ENCODE measurements around the gene ZNF22.

Gene ZNF22

DNA sequence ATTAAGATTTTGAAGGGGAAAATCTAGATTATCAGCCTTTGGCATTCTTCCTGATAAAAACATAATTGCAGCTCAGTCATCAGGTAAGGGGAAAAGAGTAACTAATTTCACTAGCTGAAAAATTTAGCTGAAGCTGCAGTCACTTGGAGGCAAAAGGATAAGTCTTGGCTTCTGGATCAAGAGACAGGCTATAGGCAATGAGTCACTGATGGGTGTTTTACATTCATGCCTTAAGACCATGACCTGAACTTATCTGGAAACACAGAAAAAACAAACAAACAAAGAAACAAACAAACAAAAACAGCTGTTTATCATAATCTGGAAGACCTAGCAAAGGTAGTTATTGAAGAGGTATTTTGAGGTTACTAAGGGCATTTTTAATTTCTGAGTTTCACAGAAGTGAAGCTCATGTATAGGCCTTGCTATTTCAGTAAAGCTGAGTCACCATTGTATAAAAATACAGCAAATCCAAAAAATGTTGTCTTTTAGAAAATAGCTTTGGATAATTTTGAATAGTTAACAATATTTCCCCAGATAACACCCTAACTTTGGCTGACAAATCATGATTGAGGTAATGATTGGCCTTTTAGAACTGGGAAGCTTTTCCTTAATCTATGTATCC is 40.3 kb downstream of the ZNF22 start:
- DNase-seq (ENCODE audit: insufficient read length, low spot score): no peak

DNA sequence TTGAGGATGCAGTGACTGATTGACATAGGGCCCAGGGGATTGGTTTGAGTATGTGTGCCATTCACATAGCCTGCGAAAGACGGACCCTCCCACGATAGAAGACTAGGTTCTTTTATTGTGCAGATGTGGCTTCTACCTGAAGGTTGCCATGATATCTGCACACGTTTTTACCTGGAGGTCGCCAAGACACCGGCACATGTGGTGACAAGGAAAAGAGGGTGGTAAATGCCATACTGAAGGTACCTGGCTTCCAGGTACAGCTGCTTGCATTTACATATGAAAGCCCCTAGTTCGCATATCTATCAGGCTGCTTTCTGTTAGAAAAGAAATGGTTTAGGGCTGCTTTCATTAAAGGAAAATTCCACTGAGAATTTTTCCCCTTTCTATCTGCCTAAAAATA is 43.6 kb downstream of the ZNF22 start:
- TF ChIP-seq, protein P1, sequence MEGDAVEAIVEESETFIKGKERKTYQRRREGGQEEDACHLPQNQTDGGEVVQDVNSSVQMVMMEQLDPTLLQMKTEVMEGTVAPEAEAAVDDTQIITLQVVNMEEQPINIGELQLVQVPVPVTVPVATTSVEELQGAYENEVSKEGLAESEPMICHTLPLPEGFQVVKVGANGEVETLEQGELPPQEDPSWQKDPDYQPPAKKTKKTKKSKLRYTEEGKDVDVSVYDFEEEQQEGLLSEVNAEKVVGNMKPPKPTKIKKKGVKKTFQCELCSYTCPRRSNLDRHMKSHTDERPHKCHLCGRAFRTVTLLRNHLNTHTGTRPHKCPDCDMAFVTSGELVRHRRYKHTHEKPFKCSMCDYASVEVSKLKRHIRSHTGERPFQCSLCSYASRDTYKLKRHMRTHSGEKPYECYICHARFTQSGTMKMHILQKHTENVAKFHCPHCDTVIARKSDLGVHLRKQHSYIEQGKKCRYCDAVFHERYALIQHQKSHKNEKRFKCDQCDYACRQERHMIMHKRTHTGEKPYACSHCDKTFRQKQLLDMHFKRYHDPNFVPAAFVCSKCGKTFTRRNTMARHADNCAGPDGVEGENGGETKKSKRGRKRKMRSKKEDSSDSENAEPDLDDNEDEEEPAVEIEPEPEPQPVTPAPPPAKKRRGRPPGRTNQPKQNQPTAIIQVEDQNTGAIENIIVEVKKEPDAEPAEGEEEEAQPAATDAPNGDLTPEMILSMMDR (IDR thresholded peaks at IDR 0.05; ENCODE audit: insufficient read depth, missing control alignments): no peak
- no peak for DNase-seq (ENCODE audit: insufficient read length, low spot score)
- FAIRE-seq: no peak

More for the DNA sequence above, 40.3 kb downstream of the ZNF22 start:
- TF ChIP-seq, protein P1 (IDR thresholded peaks at IDR 0.05; ENCODE audit: insufficient read depth, missing control alignments): no peak
- no peak for FAIRE-seq

DNA sequence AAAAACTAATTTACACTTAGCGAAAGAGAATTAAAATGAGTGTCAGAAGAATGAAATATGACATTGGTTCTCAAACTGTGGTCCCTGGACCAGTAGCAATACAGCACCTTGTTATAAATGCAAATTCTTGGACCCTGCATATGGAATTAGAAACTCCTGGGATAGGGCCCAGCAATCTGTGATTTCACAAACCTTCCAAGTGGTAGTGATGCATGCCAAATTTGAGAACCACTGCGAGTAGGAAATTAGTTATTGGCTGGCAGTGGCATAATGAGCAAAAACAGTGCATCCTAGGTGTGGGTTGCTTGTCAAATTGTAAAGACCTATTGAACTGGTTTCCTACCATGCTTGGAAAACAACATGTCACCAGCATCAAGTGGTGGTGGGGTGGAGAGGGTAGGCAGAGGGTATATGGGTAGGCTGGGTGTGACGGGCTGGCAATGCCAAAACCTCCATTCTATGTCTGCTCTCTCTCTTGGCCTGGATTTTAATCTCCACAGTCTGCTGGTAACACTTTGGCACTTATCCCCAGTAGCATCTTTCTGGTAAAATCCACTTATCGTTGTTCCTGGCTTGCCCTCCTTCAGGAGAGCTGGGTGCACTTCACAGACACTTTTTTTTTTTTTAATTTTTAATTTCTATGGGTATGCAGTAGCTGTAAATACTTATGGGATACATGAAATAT is 50.0 kb downstream of the ZNF22 start:
- FAIRE-seq: no peak
- TF ChIP-seq, protein P1 (IDR thresholded peaks at IDR 0.05; ENCODE audit: insufficient read depth, missing control alignments): no peak
- no peak for DNase-seq (ENCODE audit: insufficient read length, low spot score)

DNA sequence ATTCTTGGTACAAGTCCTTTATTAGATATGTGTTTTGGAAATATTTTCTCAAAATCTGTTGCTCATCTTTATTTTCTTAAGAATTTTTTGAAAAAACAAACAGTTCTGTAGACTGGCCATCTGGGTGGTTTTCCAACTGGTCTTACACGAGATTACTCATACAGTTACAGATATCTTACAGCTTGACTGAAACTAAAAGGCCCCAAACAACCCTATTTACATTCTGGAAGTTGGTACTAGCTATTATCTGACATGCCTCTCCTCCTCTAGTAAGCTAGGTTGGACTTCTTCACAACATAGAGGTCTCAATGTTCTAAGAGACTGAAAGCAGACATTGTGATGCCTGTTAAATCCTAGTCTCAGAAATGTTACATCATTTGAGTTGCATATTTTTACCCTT is 52.0 kb downstream of the ZNF22 start:
- no peak for FAIRE-seq
- TF ChIP-seq, protein P1 (IDR thresholded peaks at IDR 0.05; ENCODE audit: insufficient read depth, missing control alignments): no peak
- no peak for DNase-seq (ENCODE audit: insufficient read length, low spot score)

DNA sequence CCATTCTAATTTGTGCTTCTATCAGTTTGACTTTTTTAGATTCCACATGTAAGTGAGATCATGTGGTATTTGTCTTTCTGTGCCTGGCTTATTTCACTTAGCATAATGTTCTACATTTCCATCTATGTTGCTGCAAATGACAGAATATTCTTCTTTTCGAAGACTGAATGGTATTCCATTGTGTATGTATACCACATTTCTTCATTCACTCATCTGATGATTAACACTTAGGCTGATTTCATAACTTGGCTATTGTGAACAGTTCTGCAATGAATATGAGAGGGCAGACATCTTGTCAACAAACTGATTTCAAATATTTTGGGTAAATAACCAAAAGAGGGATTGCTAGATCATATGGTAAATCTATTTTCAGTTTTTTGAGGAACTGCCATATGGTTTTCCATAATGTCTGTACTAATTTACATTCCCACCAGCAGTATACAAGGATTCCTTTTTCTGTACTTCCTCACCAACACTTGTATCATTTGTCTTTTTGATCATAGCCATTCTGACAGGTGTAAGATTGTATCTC is 52.9 kb downstream of the ZNF22 start:
- peak; percentile 11 for FAIRE-seq
- TF ChIP-seq, protein P1 (IDR thresholded peaks at IDR 0.05; ENCODE audit: insufficient read depth, missing control alignments): no peak
- no peak for DNase-seq (ENCODE audit: insufficient read length, low spot score)

All from D721Med (cell line).